ENCODE measurements around the gene SUPT20H.

DNA sequence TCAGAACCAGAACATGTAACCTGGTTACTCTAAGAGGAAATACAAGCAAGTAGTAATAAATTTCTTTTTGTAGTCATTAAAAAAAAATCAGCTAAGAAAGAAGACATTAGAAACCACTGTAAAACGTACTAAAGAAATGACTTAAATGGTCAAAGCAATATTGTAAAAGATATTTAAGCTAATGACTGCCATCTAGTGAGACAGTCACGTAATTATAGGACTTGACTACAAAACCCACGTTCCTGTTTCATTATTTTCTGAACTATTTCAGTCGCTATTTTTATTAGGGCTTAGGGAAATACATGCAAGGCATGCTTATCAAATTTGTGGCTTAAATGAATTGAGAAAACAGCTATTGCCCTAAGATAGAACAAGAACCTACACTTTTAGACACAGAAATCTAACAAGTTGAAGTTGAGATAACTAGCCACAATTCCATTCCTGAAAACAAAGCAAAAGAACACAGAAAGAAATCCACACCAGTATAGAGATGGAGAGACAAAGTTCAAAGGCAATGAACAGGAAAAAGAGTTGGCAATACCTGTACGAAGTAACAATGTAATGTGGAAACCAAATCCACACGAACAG, 78.2 kb downstream of the SUPT20H start:
- peak; percentile 51; the same call in 1 of the 2 replicates for TF ChIP-seq RAD21 (IDR thresholded peaks at IDR 0.05; ENCODE audit: low read depth)
- peak; percentile 30 to 63 (median 37); a peak in 4 of 6 replicates for TF ChIP-seq CTCF (IDR thresholded peaks at IDR 0.05 in 2 of 3, conservative IDR thresholded peaks at IDR 0.05 in 1 of 3; ENCODE audit: borderline replicate concordance in 1 of 3, insufficient read depth in 1 of 3, low read depth in 2 of 3, low read length in 2 of 3)
- no peak for TF ChIP-seq REST (IDR thresholded peaks at IDR 0.05; ENCODE audit: low read depth)
- TF ChIP-seq POLR2A (IDR thresholded peaks at IDR 0.05; ENCODE audit: borderline replicate concordance, extremely low read depth, insufficient read depth, insufficient read length) = no peak
- no peak for TF ChIP-seq CEBPB (IDR thresholded peaks at IDR 0.05; ENCODE audit: low read depth)
- no peak for TF ChIP-seq ZNF274 (IDR thresholded peaks at IDR 0.05; ENCODE audit: low read depth, low read length)
- TF ChIP-seq JUND (IDR thresholded peaks at IDR 0.05) = no peak
- no peak for TF ChIP-seq EZH2 (IDR thresholded peaks at IDR 0.05)
- no peak for TF ChIP-seq SP1 (IDR thresholded peaks at IDR 0.05; ENCODE audit: low read depth)
